NCI-H2029 treated with DMSO at 0.1 percent for 48 hours (cell line): ENCODE measurements around the gene RIMS1.
"Not testable (repeated sequence)": the region's sequence is repeated elsewhere in the genome, so short reads cannot be mapped to it uniquely, and the experiment has no call there.

Source experiments
- DNase-seq: peaks from one replicate; lab custom pipeline; 2025; lab: John Stamatoyannopoulos, UW

The RIMS1 gene

DNA sequence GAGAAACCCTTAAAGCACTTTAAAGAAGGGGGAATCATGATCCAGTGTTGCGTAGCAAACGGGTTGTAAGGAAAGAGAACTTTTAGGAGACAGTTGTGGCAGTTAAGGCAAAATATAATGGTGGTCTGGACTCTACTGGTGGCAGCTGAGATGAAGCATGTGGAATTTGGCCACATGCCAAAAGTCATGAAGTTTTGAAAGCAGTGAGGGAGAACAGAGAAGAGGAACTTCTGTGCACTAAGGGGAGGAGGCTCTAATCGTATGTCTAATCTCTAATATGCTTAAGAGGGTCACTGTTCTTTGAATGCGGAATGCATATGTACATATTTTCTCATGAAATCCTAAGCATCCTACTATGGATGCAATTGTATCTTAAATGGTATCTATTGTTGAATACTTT, 91.5 kb downstream of the RIMS1 start:
- DNase-seq: no peak

- DNase-seq: no peak
These were observed 93.6 kb downstream of the RIMS1 start for GRCh38 chr6:71979911-71980310.

GRCh38 chr6:71982389-71982788, 96.0 kb downstream of the RIMS1 start:
- DNase-seq: no peak

- DNase-seq: no peak
These were observed 96.8 kb downstream of the RIMS1 start for GRCh38 chr6:71983131-71983530.

DNA sequence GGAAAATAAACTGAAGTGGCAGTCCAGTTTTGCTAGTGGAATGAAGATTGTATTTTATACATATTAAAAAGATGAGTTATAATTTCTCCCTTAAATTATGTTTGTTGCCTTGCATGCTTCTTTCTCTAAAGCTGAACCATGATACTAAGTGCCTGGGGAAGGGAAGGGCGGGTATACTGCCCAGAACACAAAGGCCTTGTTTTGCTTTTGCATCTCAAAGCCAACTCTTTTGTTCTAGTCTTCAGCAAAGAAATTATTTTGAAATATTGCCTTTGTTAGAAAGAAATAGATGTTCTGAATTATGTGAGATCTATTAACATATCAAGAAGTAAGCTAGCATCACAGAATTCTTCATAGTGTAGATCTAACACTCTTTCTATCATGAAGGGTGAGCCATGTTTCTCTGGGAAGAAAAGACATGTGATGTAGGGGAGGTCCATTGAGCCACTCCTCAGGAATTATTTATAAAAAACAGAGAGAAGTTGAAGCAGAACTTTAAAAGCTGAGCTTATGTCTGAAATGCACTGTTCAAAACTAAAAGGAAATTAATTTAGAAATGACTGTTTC, 108.4 kb downstream of the RIMS1 start:
- DNase-seq: no peak

DNA sequence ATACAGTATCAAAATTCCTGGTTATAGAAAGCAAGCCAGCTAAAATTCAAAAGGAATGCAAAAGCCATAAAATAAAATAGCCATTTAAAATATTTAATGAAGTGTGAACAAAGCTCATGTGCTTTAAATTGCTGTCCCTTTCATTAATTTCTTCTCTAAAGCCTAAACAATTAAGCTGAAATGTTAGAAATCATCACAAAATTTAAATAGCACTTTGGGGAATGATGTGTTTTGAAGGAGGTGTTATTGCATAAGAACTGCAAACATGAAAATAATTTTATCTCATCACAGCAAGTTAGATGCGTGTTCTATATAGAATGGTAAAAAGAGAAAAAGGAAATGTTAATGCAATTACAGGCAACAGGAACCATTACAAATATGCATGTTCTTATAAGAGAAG, 111.0 kb downstream of the RIMS1 start:
- no peak for DNase-seq

DNA sequence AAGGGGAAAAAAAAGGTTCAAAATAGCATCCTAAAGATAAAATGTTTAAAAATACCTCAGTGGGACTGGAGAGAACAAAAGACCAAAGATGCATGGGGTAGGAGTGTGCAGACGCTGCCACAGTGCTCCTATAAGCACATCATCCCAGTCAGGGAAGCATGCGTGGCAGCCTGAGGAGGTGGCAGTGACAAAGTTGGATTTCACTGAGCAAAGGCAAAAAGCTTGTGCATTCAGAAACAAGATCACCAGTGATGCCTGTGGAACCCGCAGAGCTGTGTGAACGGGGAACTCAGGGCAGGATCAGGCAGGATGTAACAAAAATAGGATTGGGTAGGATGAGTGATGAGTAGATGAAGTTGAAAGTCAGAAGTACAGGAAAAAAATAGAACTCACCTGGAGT, 116.1 kb downstream of the RIMS1 start:
- no peak for DNase-seq

DNA sequence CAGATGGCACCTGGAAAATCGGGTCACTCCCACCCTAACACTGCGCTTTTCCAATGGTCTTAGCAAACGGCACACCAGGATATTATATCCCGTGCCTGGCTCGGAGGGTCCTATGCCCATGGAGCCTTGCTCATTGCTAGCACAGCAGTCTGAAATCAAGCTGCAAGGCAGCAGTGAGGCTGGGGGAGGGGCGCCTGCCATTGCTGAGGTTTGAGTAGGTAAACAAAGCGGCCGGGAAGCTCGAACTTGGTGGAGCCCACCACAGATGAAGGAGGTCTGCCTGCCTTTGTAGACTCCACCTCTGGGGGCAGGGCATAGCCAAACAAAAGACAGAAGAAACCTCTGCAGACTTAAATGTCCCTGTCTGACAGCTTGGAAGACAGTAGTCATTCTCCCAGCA, 120.2 kb downstream of the RIMS1 start:
- not testable (repeated sequence) for DNase-seq

DNA sequence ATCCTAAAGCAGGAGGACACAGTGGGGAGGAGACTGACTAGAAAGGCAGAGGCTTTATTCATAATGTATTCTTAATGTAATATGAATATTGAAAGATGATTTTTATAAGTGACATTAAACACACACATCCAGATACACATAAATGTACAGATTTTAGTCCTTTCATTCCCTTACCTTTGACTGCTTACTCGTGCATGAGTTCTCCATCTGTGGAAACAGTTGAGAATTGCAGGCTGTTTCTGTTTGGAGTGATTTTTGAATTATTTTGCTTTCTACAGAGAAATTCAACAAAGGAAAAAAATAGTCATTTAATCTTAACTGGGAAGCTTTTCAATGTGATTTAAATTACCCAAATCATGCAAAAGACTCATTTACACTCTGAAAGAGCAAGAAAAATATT, 136.5 kb downstream of the RIMS1 start:
- DNase-seq: no peak

DNA sequence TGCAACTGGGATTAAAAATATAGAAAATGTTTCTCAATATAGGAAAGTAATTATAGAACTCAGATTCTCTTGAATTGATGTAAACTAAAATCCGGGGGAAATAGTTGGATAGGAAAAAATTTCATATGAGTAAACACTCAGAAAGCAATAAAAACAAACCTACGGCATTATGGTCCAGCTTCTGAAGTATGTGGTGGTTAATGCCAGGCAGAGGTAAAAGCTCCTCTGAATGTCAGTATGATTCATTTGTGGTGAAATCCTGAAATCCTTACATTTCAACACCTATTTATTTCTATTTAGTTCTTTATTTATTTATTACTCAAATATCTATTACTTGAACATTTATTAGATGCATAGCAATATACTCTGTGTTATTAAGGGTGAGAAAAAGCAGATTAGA, 145.1 kb downstream of the RIMS1 start:
- no peak for DNase-seq

DNA sequence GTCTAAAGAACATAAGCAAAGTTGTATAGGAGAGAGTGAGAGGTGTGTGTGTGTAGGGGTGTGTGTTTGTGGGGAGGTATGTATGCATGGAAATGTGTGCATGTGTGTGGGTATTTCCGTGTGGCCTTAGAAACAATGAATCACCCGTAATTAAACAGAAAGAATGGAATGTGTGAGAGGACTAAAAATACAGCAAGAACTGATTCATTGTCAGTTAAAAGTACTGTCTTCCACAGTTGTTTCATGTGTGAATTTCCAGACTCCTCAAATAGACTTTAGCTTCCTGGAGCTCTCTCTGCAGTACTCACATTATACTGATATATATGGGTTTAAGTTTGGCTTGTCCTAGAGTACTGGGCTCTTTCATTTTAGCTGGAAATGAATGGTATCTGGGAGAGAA, 145.7 kb downstream of the RIMS1 start:
- no peak for DNase-seq

DNA sequence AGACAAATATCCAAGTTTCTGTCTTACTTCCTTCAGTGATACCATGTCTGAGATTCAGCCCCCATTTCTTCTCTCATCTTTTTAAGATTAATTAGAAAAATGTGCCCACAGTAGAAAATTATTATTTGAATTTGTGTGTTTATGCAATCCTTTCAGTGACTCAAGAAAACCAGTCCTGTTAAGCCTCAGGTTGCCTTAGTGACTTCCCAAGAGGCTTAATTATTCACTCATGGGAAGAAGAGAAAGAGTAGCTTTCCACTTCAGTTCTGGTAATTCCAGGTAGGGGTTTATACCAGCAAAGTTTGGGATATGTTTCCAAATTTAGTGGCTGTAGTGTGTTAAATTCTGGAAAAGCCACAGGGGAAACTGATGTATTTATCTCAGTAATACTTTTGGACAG, 149.1 kb downstream of the RIMS1 start:
- no peak for DNase-seq

GRCh38 chr6:72035966-72036365, 149.6 kb downstream of the RIMS1 start:
- no peak for DNase-seq

GRCh38 chr6:72037006-72037405, 150.7 kb downstream of the RIMS1 start:
- no peak for DNase-seq

DNA sequence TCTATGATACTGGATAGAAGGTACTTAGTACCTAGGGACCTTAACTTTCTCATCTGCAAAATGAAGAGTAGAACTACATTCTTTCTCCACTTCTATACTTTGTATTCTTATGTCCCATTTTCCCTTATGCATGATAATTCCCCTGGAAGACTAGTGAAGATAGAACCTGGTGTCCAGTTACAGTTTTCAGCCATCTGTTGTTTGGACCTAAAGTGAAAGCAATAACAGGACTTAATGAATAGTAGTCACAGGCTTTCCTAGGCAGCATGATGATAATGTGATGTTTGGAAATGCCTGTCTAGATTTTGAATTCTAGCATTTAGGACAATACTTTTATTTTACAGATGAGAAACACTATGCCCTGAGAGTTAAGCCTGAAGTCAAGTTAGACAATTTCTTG, 153.8 kb downstream of the RIMS1 start:
- no peak for DNase-seq

GRCh38 chr6:72042088-72042487, 155.7 kb downstream of the RIMS1 start:
- no peak for DNase-seq

DNA sequence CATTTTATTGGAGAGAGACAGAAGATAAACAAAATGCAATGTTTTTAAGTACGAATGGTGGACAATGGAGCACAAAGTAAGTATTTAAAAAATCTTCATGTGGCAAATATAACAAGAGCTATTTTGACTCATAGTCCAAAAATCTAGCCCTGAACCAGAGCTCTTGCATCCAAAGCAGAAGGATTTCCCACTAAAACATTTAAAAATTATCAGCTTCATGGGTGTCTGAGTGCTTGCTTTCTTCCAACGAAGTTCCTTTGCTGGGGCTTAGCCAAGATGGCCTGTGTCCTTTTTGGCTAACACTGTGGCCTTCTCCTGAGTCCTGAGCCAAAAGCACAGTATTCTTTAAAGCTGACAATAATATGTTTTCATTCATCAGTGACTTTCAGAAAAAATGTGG, 161.7 kb downstream of the RIMS1 start:
- no peak for DNase-seq

DNA sequence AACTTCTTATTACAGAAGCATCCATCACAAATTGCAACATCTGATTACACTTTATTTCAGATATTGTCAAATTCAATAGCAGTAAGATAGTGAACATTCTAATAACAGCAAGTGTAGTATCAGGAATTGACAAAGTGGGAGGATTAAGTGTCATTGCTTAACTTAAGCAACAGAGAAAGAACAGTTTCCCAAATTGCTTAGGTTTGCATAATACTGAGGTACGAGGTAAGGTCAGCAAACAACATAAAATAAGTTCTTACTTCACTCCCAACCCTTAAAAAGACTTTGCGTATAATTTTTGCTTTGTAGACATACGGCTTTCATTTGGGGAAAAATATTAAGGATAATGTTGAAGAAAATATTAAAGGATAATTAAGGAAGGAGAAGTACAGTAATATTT, 163.0 kb downstream of the RIMS1 start:
- no peak for DNase-seq

- no peak for DNase-seq
These were observed 174.9 kb downstream of the RIMS1 start for GRCh38 chr6:72061286-72061685.

GRCh38 chr6:72064399-72064975, 178.1 kb downstream of the RIMS1 start:
- DNase-seq: no peak

GRCh38 chr6:72078096-72078495, 191.7 kb downstream of the RIMS1 start:
- no peak for DNase-seq

- no peak for DNase-seq
These were observed 194.1 kb downstream of the RIMS1 start for GRCh38 chr6:72080260-72080941.

- no peak for DNase-seq
These were observed 195.5 kb downstream of the RIMS1 start for GRCh38 chr6:72081871-72082270.

- DNase-seq: no peak
These were observed 197.6 kb downstream of the RIMS1 start for GRCh38 chr6:72083976-72084375.
